GM18870 (cell line): Measurements from ENCODE around the gene NANOS1.
A peak's percentile ranks its signal among the peaks of the same experiment; 100 is the strongest.
"Not testable (repeated sequence)": the region's sequence is repeated elsewhere in the genome, so short reads cannot be mapped to it uniquely, and the experiment has no call there.

Source experiments
- ATAC-seq: cut with Tn5 transposase; IDR thresholded peaks from one replicate; pipeline ENCODE4 v1.9.1; 2021; ENCODE audit warnings: moderate library complexity; ENCODE audit not compliant: unreplicated experiment

Gene NANOS1

GRCh38 chr10:119006451-119007210 is 22.9 kb upstream of the NANOS1 start:
- ATAC-seq, result no peak

DNA sequence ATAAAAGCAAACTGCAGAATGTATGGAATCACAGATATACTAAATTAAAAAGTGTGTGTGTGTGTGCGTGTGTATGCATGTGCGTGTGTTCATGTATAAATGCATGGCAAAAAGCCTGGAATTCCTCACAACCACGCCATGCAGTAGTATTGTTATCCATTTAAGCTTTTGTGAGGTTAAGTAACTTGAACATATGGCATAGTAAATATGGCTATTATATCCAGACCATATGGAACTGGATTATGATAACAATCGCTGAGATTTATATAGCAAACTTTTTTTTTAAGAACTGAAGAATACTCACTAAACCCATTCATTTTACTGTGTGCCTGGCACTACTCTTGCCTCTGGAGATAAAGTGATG is 22.3 kb upstream of the NANOS1 start:
- no peak for ATAC-seq

DNA sequence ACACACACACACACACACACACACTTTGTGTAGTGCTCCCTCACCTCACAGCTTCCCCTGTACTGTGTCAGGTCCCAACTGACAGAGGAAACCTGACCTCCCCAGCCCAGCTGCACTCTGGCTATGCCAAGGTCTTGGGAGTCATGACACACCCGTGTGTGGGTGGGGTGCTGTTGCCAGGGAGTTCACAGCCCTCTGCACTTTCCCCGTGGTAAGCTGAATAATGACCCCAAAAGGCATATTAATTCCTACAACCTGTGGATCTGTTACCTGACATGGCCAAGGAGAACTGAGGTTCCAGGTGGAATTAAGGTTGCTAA is 8.9 kb upstream of the NANOS1 start:
- ATAC-seq, result no peak

- ATAC-seq, result no peak
These were observed 6.5 kb upstream of the NANOS1 start for GRCh38 chr10:119022846-119023552.

DNA sequence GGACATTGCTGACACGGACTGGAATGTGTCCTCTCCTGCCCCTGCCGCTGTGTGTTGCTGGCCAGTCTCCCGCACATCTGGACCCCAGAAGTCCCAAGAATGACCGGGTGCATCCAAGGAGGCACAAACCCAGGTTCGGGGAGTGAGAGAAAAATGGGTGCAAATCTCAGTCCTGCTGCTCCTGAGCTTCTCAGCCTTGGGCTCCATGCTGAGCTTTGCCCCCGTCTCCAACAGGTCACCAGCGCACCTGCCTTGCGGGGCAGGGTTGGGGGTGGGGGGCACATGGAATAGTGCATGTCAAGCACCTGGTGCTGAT is 6.0 kb upstream of the NANOS1 start:
- no peak for ATAC-seq

DNA sequence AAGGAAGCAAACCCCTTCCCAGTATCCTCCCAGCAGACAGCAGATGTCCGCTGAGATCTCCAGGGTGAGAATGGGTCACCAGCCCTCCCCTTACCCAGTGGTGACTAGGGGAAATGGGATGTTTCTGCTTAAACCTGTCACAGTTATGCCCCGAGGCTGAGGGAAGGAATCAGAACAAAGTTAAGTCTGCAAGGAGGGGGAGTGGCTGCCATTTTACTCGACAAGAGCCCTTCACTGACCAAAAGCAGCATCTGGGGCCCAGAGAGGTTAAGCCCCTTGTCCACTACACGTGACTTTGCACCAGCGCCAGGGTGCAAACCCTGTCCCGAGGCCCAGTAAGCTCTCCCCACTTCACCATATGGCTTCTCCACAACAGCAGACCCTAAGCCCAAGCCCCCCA is 4.6 kb upstream of the NANOS1 start:
- ATAC-seq, result no peak

DNA sequence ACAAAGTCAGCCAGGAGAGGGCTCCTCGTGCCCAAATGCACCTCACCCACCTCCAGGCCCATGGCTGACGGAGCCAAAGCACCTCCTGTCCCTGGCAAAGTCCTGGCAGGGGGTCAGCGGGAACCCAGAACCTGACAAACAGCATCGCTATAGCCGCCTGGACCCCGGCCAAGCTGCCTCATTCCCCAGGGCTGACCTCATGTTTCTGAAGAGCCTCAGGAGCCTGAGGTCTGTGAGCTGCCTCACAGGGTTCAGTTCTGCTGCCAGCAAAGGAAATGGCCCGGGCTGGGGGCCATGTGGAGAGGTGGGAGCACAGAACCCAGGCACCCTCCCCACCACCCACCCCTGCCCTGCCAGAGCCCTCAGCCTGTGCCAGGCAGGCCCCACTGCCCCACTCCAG is 4.2 kb upstream of the NANOS1 start:
- ATAC-seq, result no peak

- ATAC-seq, result no peak
These were observed 3.7 kb upstream of the NANOS1 start for GRCh38 chr10:119025776-119026175.

GRCh38 chr10:119026301-119027110 is 3.0 kb upstream of the NANOS1 start:
- ATAC-seq, result no peak

DNA sequence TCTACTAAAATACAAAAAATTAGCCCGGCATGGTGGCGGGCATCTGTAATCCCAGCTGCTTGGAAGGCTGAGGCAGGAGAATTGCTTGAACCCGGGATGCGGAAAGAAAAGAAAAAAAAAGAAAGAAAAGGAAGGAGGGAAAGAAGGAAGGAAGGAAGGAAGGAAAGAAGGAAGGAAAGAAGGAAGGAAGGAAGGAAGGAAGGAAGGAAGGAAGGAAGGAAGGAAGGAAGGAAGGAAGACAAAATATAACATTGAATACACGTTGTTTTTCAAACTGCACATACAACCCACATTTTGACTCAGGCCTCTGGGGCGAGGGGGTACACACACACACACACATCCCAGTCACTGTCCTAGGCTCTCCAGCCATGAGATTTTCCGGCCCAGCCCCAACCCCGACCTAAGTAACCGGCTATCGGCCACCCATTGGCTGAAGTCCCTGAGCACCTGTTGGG is 1.0 kb upstream of the NANOS1 start:
- ATAC-seq, result not testable (repeated sequence)

DNA sequence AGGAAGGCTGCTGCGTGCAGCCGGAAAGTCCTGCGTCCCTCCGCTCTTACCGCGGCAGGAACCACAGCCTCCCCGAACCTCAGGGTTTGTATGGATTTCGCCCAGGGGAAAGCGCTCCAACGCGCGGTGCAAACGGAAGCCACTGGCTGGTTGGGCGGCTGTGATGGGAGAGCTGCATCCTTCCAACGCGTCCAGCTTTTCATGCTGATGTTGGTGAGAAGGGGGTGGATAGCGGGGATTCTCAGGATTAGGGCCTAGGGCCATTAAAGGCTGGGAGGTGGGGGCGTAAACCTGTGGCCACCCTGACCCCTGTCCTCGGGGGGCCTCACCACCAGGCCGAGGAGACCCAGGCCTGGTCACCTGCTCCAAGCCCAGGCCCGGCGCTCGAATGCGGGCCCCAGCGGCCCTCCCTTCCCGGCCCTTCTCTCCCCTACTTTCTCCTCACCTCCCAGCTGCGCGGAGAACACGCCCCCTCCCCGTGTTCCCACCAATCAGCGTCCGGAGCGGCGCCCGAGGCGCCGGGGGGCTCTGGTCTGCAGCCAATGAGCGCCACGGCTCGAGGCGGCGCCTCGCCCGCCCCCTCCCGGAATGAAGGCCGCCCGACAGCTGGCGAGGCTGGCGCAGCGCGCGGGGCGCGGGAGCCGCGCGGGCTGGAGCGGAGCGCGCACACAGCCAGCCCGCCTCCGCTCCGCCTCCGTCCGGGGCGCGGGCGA is 458 bp upstream of the NANOS1 start:
- no peak for ATAC-seq

DNA sequence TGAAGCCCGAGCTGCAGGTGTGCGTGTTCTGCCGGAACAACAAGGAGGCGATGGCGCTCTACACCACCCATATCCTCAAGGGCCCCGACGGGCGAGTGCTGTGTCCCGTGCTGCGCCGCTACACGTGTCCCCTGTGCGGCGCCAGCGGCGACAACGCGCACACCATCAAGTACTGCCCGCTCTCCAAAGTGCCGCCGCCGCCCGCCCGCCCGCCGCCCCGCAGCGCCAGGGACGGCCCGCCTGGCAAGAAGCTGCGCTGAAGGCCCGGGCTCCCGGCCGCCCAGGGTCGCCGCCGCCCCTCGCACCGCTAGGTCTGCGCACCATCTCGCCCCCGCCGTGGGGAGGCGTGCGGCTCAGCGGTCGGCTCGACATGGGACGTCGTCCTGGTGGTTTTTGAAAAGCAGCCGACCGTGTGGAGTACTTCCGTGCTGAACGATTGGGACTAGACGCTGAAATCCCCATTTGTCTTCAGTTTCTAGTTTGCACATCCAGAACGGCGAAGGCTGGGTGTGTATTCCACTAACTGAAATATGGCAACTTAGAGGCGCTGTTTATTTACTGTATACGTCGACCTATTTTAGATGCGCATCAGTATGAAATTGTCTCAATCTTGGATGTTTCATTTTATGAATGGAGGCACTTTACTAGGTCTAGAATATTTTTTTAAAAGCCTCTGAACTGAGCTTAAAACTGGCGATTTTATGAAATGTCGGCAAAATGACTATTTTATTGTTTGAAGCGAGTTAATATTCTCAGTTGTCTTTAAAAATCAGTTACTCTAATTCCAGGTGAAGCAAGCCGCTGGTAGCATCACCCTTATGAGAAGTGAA is 1.1 kb downstream of the NANOS1 start:
- peak; percentile 70 for ATAC-seq

- ATAC-seq, result no peak
These were observed 2.1 kb downstream of the NANOS1 start for GRCh38 chr10:119031496-119032059.

- ATAC-seq, result no peak
These were observed 9.6 kb downstream of the NANOS1 start for GRCh38 chr10:119039161-119039560.

- no peak for ATAC-seq
These were observed 11.8 kb downstream of the NANOS1 start for GRCh38 chr10:119041326-119041725.

DNA sequence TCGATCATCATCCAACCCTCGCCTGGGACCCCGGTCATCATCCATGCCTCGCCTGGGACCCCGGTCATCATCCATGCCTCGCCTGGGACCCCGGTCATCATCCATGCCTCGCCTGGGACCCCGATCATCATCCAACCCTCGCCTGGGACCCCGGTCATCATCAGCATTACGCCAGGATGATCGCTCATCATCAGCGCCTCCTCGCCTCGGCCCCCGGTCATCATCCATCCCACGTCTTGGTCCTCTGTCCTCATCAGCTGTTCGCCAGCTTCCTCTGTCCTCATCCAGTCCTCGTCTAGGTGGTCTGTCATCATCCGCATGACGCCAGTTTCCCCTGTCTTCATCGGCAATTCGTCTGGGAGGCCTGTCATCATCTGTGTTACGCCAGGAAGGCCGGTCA is 12.7 kb downstream of the NANOS1 start:
- no peak for ATAC-seq

DNA sequence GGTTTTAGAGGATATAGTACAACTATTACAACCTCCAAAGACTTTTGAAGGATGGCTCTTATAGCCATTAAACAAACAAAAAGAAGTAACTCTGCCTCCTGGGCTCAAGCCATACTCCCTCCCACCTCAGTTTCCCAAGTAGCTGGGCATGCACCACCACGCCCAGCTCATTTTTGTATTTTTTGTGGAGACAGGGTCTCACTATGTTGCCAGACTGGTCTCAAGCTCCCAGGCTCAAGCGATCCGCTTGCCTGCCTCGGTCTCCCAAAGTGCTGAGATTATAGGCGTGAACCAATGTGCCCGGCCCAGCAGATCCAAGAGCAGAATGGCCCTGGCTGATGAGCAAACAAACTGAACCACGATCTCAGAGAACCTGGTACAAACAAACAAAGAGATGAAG is 16.0 kb downstream of the NANOS1 start:
- no peak for ATAC-seq

DNA sequence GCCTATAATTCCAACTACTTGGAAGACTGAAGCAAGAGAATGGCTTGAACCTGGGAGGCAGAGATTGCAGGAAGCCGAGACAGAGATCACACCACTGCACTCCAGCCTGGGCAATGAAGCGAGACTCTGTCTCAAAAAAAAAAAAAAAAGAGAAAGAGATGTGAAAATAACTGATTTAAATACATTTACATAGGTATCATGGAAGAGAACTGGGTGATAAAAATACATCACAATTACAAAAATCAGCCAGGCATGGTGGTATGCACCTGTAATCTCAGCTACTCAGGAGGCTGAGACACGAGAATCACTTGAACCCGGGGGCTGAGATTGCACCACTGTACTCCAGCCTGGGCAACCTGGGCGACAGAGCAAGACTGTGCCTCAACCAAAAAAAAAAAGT is 19.8 kb downstream of the NANOS1 start:
- no peak for ATAC-seq

DNA sequence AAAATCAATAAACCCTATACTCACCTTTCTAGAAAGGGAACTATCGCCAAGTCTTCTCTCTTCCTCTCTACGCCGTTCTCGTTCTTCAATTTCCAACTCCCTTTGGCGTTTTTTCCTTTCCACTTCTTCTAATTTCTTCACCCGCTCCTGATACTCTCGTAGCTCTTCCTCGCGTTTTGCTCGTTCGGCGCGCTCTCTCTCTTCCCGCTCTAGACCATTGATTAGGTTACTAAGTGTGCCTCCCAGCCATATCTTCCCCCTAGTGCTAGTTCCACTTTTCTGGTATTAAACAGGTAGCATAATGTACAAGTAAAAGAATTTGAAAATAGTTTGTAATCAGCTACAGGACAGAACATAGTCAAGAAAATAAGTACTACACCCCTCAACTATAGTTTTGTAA is 20.3 kb downstream of the NANOS1 start:
- no peak for ATAC-seq

DNA sequence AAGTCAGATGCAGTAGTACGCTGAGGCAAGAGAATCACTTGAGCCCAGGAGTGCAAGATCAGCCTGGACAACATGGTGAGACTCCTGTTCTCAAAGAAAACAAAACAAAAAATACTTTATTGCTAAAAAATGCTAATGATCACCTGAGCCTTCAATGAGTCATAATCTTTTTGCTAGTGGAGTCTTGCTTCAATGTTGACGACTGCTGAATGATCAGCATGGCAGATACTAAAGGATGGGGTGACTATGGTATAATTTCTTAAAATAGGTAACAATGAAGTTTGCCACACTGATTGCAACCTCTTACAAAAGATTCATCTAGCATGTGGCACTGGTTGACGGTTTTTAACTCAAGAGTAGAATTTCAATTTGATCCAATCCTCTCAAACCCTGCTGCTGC is 22.3 kb downstream of the NANOS1 start:
- ATAC-seq, result no peak
